IPS DF 6.9 (cell line): Measurements from ENCODE around the gene BTBD6.

Experiments
- DNase-seq: peaks from one replicate; pipeline ENCODE4 v3.0.0-alpha.2; 2013; ENCODE audit warnings: low read depth, low spot score
- H3K27ac ChIP-seq: one replicate; pipeline ENCODE4 v1.5.1; 2013; ENCODE audit warnings: low read length, control low read depth
- H3K27me3 ChIP-seq: 2 replicates; pipeline ENCODE4 v1.6.1; 2013; ENCODE audit warnings: mild to moderate bottlenecking, low read length; ENCODE audit not compliant: control insufficient read depth, insufficient read depth
- H3K36me3 ChIP-seq: 2 replicates; pipeline ENCODE4 v1.6.1; 2013; ENCODE audit warnings: low read length; ENCODE audit not compliant: control insufficient read depth, insufficient read depth
- H3K4me1 ChIP-seq: 2 replicates; pipeline ENCODE4 v1.6.1; 2013; ENCODE audit warnings: low read length; ENCODE audit not compliant: control insufficient read depth, insufficient read depth
- H3K4me3 ChIP-seq: 2 replicates; pipeline ENCODE4 v1.5.1; 2013; ENCODE audit warnings: mild to moderate bottlenecking, low read length
- H3K9me3 ChIP-seq: 2 replicates; pipeline ENCODE4 v1.6.1; 2013; ENCODE audit warnings: low read length, inconsistent platforms; ENCODE audit not compliant: control insufficient read depth, insufficient read depth
- WGBS: extraction: QIAGEN DNeasy Blood & Tissue Kit; methylation state at CpG from one replicate; pipeline ENCODE4 v1.1.7; 2013; ENCODE audit warnings: mixed read lengths, missing lambda C conversion rate; ENCODE audit not compliant: insufficient read length, insufficient coverage; 5-methylcytosine and 5-hydroxymethylcytosine counted together

The BTBD6 gene

GRCh38 chr14:105250986-105251385 lies 2.7 kb downstream of the BTBD6 start:
- Histone ChIP-seq H3K4me1 (peaks cover 4% of the 10 kb centered on the region; the same call in 1 of the 2 replicates), H3K4me3 (no peak overlapping the region), H3K27me3 (no peaks in the 10 kb centered on the region), H3K27ac (no peak overlapping the region), H3K9me3 (no peaks in the 10 kb centered on the region), H3K36me3 (no peaks in the 10 kb centered on the region; the same call in 1 of the 2 replicates)
- no peak for DNase-seq
- no CpG with 5 or more reads among the region's 4 CpGs for WGBS

- peaks cover 4% of the 10 kb centered on the region; the same call in 1 of the 2 replicates for H3K4me1 ChIP-seq
- no CpG with 5 or more reads among the region's 6 CpGs for WGBS
- no peak for DNase-seq
- H3K27ac ChIP-seq = no peak overlapping the region
- H3K36me3 ChIP-seq = no peaks in the 10 kb centered on the region; the same call in 1 of the 2 replicates
- no peaks in the 10 kb centered on the region for H3K27me3 ChIP-seq
- no peak overlapping the region for H3K4me3 ChIP-seq
- no peaks in the 10 kb centered on the region for H3K9me3 ChIP-seq
Measured at GRCh38 chr14:105251920-105252319, 3.6 kb downstream of the BTBD6 start.

- Histone ChIP-seq H3K4me1 (peaks cover 2% of the 10 kb centered on the region; the same call in 1 of the 2 replicates), H3K4me3 (no peak overlapping the region), H3K36me3 (no peaks in the 10 kb centered on the region; the same call in 1 of the 2 replicates), H3K27me3 (no peaks in the 10 kb centered on the region), H3K27ac (no peak overlapping the region), H3K9me3 (no peaks in the 10 kb centered on the region)
- DNase-seq = no peak
- no CpG with 5 or more reads among the region's 21 CpGs for WGBS
Measured at GRCh38 chr14:105252552-105253328, 4.4 kb downstream of the BTBD6 start.

GRCh38 chr14:105253329-105253682 lies 5.0 kb downstream of the BTBD6 start:
- no peaks in the 10 kb centered on the region for H3K27me3 ChIP-seq
- WGBS = no CpG with 5 or more reads among the region's 9 CpGs
- no peak for DNase-seq
- no peak overlapping the region for H3K27ac ChIP-seq
- H3K4me3 ChIP-seq = no peak overlapping the region
- no peaks in the 10 kb centered on the region for H3K9me3 ChIP-seq
- no peaks in the 10 kb centered on the region for H3K36me3 ChIP-seq
- H3K4me1 ChIP-seq = peaks cover 1% of the 10 kb centered on the region; the same call in 1 of the 2 replicates

- Histone ChIP-seq H3K27ac (no peak overlapping the region), H3K4me1 (no peaks in the 10 kb centered on the region), H3K36me3 (no peaks in the 10 kb centered on the region), H3K9me3 (no peaks in the 10 kb centered on the region), H3K4me3 (no peak overlapping the region), H3K27me3 (no peaks in the 10 kb centered on the region)
- WGBS = no CpG with 5 or more reads among the region's 6 CpGs
- DNase-seq = no peak
Measured at GRCh38 chr14:105255021-105255507, 6.7 kb downstream of the BTBD6 start.

- DNase-seq = no peak
- no peaks in the 10 kb centered on the region for H3K9me3 ChIP-seq
- H3K27me3 ChIP-seq = no peaks in the 10 kb centered on the region
- no CpG with 5 or more reads among the region's 19 CpGs for WGBS
- H3K4me3 ChIP-seq = no peak overlapping the region
- no peaks in the 10 kb centered on the region for H3K4me1 ChIP-seq
- H3K36me3 ChIP-seq = no peaks in the 10 kb centered on the region
- no peak overlapping the region for H3K27ac ChIP-seq
Measured at GRCh38 chr14:105256292-105256960, 8.1 kb downstream of the BTBD6 start.

GRCh38 chr14:105257464-105257863 lies 9.1 kb downstream of the BTBD6 start:
- Histone ChIP-seq H3K4me1 (no peaks in the 10 kb centered on the region), H3K27ac (no peak overlapping the region), H3K4me3 (no peak overlapping the region)

GRCh38 chr14:105258846-105259245 lies 10.5 kb downstream of the BTBD6 start:
- no peaks in the 10 kb centered on the region for H3K4me1 ChIP-seq
- no peaks in the 10 kb centered on the region for H3K27me3 ChIP-seq
- no CpG with 5 or more reads among the region's 7 CpGs for WGBS
- H3K4me3 ChIP-seq = no peak overlapping the region
- H3K27ac ChIP-seq = no peak overlapping the region
- no peaks in the 10 kb centered on the region for H3K9me3 ChIP-seq
- DNase-seq = no peak
- no peaks in the 10 kb centered on the region for H3K36me3 ChIP-seq

More at GRCh38 chr14:105257464-105257863, 9.1 kb downstream of the BTBD6 start:
- no peaks in the 10 kb centered on the region for H3K36me3 ChIP-seq
- H3K9me3 ChIP-seq = no peaks in the 10 kb centered on the region
- no CpG with 5 or more reads among the region's 15 CpGs for WGBS
- no peaks in the 10 kb centered on the region for H3K27me3 ChIP-seq
- no peak for DNase-seq

- no peak overlapping the region for H3K4me3 ChIP-seq
- H3K36me3 ChIP-seq = no peaks in the 10 kb centered on the region
- DNase-seq = no peak
- H3K9me3 ChIP-seq = no peaks in the 10 kb centered on the region
- H3K27me3 ChIP-seq = no peaks in the 10 kb centered on the region
- no peaks in the 10 kb centered on the region for H3K4me1 ChIP-seq
- no CpG with 5 or more reads among the region's 12 CpGs for WGBS
- H3K27ac ChIP-seq = no peak overlapping the region
Measured at GRCh38 chr14:105260959-105261358, 12.6 kb downstream of the BTBD6 start.

- no peak for DNase-seq
Measured at GRCh38 chr14:105261781-105262180, 13.4 kb downstream of the BTBD6 start.

More at GRCh38 chr14:105261781-105262180, 13.4 kb downstream of the BTBD6 start:
- no CpG with 5 or more reads among the region's 20 CpGs for WGBS
- H3K27ac ChIP-seq = no peak overlapping the region
- H3K27me3 ChIP-seq = no peaks in the 10 kb centered on the region
- H3K9me3 ChIP-seq = no peaks in the 10 kb centered on the region
- H3K4me1 ChIP-seq = no peaks in the 10 kb centered on the region
- no peaks in the 10 kb centered on the region for H3K36me3 ChIP-seq
- no peak overlapping the region for H3K4me3 ChIP-seq
